NOMO-1 treated with DMSO at 0.1 percent for 48 hours (cell line): ENCODE results near the gene UBA6.
"Not testable (repeated sequence)": the region's sequence is repeated elsewhere in the genome, so short reads cannot be mapped to it uniquely, and the experiment has no call there.

Source experiments
- DNase-seq: peaks from one replicate; lab custom pipeline; 2025; ENCODE audit not compliant: unreplicated experiment; lab: John Stamatoyannopoulos, UW

Gene UBA6

DNA sequence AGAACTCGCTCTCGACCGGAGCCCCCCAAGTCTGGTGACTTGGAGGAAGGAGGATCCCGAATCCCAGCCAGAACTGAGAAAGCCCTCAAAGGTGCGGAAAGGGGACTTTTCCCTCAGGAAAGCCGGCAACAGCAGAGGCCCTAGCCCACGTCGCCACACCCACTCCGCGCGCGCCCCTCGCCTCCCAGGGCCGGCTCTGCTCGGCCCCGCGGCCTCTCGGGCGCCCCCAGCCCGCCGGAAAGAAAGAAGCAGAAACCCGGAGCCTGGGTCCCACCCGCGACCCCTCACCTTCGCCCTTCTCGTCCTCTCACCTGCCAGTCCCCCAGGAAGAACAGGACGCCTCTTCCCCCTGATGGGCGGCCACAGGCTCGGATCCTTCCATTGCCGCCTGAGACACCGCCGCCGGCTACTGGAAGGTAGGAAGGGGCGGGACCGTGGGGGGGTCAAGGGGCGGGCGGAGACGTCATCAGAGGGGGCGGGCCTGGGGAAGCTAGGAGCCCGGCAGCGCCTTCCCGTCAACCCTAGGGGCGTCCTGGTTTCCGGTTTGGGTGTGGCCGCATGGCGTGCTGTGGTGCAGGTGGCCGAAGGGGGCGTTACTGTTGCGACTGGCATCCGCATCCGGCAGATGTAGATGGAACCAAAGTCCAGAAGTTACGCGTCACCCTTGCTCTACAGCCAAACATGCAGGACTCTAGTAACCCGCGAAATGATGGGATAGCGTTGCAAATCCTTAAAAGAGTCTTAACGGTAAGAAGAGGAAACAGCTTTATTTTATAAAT lies at the start of gene UBA6:
TSS of gene UBA6 (minus strand) at position 418 of the 779 bp plus-strand sequence. CDS start at position 382, 36 bp downstream.
- DNase-seq, result peak; percentile 96

DNA sequence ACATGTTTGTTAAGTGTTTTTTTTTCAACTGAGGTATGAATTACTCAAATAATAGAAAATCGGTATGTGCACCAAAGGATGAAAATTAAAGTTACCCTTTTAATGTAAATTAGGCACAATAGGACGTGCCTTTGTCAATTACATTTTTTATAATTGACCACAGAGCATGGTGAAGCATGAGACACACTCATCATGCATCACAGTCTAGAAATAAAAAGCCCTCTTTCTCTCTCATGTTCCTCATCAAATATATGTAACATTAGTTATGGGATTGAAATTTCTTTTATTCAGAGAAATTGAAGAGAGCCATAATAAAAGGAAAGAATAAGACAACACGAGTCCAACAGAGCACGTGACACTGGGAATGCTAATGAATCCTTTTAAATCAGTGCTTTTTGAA lies 49.7 kb upstream of the UBA6 start:
- DNase-seq, result no peak

DNA sequence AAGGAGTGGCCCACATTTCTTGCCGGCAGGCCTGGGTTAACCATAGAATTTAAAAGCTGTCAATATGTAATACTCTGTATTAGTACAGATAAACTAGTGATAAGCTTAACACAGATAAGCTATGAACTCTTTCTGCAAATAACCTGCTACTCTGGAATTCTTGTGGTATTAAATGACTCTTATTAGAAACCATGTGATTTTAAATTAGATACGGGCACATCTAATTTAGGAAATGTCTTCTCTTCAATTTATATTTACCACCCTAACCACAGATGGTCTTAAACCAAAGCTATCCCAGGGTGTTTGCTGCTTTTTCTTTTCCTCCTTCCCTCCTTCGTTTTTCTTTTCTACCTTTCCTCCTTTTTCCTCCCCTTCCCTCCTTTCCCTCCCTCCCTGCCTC lies 48.3 kb upstream of the UBA6 start:
- DNase-seq, result no peak

DNA sequence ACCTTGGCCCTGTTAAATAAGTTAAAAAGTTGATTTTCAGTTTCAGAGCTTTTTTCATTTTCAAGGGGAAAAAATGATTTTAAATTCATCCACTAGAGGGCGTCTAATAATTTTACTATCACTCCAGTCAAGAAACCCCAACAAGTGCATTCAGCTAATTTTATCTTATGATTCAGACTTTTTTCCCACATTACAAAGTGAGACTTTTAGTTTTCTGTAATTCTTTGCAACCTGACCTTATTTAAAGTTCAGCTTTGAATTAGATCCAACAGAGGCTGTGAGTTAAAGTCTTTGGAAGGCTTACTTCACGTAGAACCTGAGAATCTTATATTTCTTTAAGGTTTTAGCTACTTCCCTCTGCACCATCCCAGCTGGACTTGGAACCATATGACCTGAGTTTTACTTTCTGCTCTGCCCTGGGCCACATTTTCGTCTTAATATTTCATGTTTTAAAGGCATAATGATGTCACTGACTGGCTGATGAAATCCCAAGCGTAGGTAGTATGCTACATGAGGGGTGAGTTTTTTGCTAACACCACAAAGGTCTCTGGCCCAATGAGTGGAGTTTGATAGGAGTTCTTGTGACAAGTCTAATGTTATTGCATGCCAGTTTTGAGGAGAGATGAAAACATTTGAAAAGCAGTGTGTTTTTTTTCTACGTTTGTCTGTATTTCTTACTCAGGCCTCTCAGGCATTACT lies 46.0 kb upstream of the UBA6 start:
- DNase-seq, result peak; percentile 55

- DNase-seq, result no peak
Observed at GRCh38 chr4:67744561-67745283, 43.8 kb upstream of the UBA6 start.

DNA sequence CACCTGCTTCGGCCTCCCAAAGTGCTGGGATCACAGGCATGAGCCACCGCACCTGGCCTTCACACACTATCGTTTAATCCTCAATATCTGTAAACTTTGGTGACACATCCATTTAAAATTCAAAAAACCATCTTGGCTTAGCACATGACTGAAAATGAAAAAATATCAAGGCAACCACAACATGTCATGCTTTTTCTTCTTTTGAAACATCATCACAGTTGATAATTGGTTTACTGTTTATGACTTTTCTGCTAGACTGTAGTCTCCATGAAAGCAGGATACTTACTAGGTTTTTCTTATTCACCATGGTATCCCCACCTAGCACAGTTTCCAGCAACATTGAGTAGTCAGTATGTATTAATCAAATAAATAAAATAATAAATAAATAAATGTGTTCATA lies 42.2 kb upstream of the UBA6 start:
- DNase-seq, result no peak

- DNase-seq, result no peak
Observed at GRCh38 chr4:67736262-67736661, 35.3 kb upstream of the UBA6 start.

GRCh38 chr4:67735325-67735724 lies 34.4 kb upstream of the UBA6 start:
- no peak for DNase-seq

- DNase-seq, result not testable (repeated sequence)
Observed at GRCh38 chr4:67730511-67730910, 29.6 kb upstream of the UBA6 start.

GRCh38 chr4:67727124-67727850 lies 26.3 kb upstream of the UBA6 start:
- DNase-seq, result peak; percentile 5

- no peak for DNase-seq
Observed at GRCh38 chr4:67725981-67726380, 25.0 kb upstream of the UBA6 start.

DNA sequence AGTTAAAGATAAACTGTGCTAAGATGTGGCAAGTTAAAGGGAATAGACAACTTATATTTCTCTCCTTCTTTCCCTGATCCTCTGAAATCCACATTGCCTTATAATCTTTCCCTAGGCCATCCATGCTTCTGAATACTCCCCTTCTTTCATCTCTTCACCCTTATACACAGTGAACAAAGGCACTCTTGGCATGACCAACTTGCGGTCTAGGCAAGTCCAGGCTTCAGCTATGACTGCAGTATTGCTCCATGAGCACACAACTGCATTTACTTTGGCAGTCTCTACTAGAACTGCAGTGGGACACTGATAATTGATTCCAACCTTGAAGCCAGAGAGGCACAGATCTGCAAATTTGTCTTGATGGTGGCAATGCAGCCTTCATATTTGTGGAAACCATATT lies 24.2 kb upstream of the UBA6 start:
- no peak for DNase-seq

GRCh38 chr4:67723949-67724348 lies 23.0 kb upstream of the UBA6 start:
- DNase-seq, result no peak

GRCh38 chr4:67723341-67723740 lies 22.4 kb upstream of the UBA6 start:
- DNase-seq, result no peak

GRCh38 chr4:67721770-67722597 lies 21.0 kb upstream of the UBA6 start:
- no peak for DNase-seq

DNA sequence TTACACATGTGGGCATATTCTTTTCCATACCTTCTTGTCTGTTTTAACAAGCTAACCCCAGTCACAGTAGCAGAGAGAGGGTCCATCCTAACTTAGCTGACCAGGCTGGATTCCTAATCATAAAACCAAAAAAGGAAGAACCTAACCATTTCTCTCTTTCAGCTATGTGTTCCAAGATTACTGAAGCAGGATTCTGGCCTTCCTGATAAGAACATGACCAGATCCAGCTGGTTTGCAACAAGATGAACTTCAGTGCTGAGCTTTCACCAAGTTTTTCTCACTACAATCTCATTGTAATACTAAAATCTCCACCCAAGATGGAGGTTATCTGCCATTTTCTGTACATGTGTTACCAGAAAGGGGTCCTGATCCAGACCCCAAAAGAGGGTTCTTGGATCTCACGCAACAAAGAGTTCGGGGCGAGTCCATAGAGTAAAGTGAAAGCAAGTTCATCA lies 20.4 kb upstream of the UBA6 start:
- no peak for DNase-seq

DNA sequence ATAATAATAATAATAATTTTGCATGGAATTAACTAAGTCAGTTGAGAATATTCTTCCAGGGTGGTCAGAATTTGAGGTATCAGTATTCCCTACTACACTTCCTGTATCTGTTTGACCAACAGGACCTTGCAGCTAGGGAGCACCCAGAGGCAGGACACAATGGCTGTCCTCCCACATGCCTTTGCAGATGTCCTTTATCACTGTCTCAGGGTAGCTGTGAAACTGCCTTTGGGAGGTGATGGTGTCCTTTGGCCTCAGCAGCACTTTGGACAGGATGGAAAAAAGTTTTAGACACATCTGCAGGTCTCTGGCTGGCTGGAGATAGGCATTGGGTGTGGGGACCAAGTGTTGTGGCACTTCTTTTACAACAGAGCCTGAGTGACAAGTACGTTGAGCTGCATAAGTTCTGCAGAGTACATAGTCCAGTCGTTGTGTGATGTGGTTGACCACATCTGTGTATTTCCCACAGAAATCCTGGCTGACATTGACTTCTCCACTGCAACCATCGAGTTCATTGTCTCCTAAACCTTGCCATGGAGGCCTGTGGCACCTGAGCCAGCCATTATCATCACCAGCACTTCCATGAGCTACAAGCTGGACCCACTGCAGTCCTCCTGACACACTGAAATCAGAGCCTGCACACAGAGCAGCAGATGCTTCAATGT lies 19.1 kb upstream of the UBA6 start:
- no peak for DNase-seq

GRCh38 chr4:67718848-67719247 lies 17.9 kb upstream of the UBA6 start:
- no peak for DNase-seq

DNA sequence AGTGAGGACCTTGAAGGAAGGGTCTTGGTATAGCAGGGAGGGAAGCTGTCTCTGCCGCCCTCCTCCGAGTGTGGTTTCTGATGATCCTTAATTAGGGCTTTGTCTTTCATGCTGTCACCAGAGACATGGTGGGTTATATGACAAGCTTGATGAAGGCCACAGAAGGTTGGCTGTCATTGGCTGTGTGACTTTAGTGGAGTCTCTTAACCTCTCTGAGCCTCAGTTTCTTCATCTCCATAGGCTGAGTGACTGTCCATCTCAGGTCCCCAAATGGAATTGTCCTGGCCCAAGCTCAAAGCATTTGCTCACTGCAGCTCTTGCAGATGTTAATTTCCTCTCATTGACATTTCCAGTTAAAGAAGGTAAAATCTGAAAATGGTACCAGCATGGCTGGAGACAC lies 16.6 kb upstream of the UBA6 start:
- no peak for DNase-seq

DNA sequence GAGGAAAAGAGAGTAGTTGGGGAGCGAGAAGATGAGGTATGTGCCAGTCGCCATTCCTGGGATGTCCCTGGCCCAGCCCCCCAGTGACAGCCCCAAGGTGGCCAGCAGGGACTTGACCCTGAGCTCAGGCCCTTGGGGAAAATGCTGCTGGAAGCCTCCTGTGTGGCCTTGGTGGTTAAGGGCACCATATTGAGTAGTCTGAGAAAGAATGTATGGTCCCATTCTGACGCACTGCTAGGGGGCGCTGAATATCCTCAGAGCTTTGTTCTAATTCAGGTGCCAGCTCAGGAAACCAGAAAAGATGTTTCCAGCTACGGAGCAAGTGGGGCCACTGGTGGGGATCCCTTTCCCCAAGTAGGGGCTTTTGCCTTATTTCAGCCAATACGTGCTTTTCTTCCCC lies 14.0 kb upstream of the UBA6 start:
- DNase-seq, result no peak
